NCI-H187 (cell line): ENCODE data around the gene LGALS9.
"Not testable (repeated sequence)": the region's sequence is repeated elsewhere in the genome, so short reads cannot be mapped to it uniquely, and the experiment has no call there.

ENCODE experiments used
- DNase-seq, 2 experiments: peaks; one replicate each; lab custom pipeline; 2025; lab: John Stamatoyannopoulos, UW

LGALS9 gene

DNA sequence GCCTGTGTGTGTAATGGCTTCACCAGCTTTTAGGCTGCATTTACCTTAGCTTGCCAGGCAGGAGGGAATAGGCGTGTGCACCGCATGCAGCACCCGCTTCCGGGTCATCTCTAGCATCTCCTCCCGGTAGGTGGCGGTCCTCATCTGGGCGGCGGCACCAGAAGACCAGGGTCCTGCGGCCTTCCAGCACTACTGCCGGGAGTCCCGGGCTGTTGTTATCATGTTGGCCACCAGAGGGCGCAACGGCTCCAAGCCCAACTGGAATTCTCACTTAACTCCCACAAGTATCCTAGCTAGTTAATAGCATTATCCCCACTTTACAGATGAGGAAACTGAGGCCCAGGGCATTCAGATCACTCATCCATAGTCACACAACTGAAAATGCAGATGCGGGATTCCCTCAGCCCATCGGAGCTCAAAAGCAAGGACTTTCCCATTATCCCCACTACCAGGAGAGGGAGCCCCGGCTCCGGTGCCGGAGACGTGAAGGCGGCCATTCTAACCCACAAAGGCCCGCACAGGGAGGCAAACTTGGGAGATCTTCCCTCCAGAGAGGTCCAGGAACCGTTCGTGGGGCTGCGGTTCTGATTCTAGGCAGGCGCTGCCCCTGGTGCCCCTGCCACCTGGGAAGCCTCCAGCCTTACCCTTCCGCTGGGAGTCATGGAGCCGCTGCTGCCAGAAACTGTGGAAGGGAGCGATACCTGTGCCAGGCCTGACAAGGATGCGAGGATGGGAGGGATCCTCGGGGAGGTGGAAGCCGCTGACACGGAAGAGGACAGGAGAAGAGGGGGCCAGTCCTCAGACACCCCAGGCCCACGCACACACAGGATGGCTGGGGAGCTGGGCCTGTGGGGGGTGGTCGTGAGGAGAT, 23.9 kb downstream of the LGALS9 start:
- peak; percentile 27 to 33 for DNase-seq

DNA sequence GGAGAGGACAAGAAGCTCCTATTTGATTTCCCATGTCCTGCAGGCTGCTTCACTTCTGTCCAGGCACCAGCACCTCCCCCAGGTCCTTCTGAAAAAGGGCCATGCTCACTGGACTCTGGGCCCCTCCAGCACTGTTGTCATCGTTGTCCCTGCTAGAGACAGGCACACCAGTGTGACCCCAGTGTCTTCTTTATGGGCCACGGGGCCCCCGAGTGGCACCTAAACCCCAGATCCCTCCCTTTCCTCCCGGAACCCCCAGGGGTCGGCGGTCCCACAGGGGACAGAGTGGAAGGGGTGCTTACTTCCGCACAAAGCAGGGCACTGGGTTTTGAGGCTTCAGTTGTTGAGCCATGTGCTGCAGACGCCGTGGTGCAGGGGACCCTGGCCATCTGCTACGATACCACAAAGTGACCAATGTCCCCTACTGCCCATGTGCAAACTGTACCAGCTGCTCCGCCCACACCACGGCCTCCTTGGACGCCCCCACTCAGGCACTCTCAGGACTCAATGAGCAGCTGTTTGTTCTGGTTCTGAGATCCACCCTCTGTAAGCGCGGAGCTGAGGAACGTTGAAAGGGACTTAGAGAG, 24.6 kb downstream of the LGALS9 start:
- DNase-seq, result not testable (repeated sequence)

DNA sequence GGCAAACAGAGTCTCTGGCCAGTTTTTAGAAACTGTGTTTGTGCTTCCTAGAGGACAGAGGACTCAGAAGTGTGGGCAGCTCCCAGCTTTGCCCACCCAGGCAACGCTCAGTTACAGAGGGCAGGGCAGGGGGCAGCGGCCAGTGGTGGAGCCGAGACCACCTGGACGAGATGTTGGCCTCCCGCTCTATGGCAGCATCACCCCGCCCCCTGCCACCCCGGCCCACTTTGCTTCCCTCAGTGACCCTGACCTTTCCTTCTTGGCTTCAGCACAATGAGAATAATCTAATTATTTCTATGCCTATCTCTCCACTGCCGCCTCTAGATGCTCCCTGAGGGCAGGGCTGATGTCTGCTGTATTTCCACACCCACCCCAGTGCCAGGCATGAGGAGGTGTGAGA, 25.6 kb downstream of the LGALS9 start:
- DNase-seq, result not testable (repeated sequence)

DNA sequence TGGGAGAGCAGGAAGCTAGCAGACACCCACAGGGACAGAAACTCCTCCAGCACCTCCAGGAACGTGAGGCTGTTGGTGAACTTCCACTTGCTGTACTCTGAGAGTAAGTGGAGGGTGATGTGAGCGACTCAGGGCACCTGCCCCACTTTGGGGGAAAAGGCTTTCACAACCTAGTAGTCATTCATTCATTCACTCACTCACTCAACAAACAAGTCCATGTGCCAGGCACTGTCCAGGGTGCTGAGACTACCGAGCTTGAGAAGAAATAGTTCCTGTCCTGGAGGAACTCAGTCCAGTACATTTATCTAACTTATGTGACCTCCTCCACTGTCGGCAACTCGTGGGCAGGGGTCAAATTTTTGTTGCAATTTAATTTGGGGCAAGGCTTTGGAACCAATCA, 26.6 kb downstream of the LGALS9 start:
- DNase-seq, result no peak

DNA sequence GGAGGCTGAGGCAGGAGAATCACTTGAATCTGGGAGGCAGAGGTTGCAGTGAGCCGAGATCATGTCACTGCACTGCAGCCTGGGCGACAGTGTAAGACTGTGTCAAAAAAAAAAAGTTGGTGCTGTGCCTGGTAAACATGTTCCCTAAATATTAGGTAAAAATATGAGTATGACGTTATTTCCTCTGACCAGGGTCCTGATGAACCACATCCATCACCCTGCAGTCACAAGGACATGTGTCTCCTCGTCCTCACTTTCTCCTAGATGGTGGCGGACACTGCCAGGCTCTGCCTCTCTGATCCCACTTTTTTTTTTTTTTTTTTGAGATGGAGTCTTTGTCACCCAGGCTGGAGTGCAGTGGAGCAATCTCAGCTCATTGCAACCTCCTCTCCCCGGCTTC, 28.7 kb downstream of the LGALS9 start:
- DNase-seq, result no peak

DNA sequence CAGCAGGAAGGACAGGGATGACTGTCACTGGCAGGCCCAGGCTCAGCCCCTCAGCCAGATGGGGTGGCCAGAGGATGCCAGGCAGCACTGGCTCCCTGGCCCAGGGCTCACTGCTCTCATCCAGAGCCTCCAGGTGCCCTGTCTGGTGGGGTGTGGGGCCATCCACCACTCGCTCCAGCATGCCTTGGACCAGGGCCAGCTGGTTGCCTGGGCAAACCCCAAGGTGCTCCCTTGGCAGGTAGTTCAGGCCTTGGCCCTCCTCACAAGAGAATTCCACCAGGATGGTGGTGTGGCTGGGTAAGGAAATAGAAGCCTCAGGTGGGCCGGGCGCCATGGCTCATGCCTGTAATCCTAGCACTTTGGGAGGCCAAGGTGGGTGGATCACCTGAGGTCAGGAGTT, 29.4 kb downstream of the LGALS9 start:
- no peak for DNase-seq

DNA sequence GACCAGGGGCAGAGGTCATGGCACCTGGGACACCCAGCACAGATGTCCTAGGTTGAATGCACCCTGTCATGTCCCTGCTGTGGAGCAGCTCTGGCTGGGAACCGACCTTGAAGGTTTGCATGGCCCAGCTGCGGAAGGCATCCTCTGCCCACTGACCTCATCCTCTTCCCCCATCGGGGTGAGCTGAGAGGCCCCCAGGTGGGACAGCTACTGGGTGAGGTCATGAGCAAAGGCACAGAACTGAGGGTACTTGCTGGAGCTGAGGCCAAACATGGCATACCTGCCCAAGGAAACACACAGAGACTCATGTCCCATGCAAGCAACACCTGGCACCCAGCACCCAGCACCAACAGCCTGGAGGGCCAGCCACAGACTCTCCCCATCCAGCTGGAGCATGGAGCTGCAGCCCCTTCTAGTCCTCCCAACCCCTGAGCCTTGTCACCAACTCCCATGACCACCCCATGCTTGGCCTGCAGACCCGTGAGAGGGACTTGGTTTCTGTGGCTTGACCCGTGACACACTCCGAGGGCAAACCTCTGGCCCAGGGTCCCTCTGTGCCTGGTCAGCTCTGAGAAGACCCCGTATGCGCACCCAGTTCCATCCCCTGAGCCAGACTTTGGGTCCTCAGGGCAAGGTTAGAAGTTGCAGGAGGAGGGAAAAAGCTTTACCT, 33.1 kb downstream of the LGALS9 start:
- no peak for DNase-seq

DNA sequence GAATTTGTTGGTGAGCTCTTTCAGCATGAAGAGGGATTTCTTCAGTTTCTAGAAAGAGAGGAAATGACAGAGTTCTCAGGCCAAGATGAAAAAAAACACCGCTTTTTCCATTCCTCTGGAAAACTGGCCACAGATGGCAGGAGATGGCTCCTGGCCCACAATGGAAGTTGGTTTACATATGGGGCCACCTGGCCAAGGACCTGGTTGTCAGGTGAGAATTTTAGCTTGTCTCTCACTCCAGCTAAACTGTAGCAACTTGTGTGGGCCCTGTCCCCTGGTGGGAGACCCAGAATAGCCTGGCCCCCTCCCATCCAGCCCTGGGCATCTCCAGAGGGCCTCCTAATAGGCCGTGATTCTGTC, 33.6 kb downstream of the LGALS9 start:
- DNase-seq, result no peak

DNA sequence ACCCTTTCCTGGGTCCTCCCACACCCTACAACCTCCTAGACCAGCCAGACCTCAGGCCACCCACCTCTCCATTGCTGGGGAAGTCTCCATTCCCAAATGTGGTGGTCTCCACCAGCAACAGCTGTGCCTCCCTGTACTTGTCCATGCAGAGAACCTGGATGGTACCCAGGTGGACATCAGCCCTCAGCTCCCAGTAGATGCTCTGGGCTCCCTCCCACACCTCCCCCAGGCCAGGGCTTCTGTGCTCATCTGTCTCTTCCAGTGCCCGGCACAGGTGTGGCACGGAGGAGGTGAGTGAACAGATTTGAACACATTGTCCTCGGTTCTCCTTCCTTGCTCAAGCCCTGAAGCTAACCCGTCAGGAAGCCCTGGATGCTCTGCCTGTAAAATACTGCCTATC, 34.6 kb downstream of the LGALS9 start:
- DNase-seq, result no peak

DNA sequence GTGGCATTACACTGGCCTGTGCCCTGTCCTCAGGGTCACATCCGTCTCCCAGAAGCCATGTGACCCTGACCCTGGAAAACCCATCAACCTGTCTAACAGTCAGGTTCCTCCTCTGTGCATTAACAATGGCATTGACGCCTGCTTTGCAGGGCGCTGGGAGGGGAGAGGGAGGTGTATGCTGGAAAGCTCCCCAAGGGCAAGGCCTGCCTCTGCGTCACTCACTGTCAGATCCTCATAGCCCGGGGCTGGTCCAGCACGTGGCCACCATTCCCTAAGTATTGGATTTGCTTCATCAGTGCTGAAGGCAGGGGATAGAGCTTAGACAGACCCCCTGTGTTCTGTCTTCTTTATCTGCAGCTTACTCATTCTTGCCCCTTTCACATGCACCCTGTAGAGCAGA, 35.3 kb downstream of the LGALS9 start:
- DNase-seq, result not testable (repeated sequence)

DNA sequence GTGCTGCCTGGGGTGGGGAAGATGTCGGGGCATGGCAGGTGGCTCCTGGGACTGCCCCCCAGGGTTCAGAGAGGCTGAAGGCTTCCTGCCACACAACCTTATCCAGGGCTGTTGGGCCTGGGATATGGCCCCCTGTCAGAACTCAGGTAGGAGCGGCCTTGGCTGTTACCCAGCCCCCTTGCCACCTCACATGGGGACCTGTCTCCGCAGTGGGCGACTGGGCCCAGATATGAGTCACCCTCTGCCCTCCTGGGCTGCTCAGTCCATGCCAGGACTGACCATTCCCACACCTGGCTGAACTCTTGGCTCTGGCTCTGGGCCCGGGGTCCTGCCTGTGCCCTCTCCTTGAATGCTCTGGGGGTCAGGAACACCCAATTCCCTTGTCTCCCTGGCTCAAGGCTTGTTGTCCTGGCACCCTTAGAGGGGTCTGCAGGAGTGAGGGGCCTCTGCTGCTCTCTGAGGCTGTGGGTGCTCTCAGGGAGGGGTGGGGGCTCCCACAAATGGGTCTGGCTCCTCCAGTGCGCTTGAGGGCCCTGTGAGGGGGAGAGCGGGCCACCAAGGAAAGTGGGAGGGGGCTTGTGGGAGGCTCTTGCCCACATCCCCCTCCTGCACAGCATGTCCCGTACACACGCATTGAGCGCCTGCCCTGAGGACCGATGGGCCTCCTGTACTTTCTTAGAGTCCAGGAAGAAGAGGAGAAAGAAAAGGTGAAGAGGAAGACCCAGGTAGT, 36.0 kb downstream of the LGALS9 start:
- DNase-seq, result no peak

DNA sequence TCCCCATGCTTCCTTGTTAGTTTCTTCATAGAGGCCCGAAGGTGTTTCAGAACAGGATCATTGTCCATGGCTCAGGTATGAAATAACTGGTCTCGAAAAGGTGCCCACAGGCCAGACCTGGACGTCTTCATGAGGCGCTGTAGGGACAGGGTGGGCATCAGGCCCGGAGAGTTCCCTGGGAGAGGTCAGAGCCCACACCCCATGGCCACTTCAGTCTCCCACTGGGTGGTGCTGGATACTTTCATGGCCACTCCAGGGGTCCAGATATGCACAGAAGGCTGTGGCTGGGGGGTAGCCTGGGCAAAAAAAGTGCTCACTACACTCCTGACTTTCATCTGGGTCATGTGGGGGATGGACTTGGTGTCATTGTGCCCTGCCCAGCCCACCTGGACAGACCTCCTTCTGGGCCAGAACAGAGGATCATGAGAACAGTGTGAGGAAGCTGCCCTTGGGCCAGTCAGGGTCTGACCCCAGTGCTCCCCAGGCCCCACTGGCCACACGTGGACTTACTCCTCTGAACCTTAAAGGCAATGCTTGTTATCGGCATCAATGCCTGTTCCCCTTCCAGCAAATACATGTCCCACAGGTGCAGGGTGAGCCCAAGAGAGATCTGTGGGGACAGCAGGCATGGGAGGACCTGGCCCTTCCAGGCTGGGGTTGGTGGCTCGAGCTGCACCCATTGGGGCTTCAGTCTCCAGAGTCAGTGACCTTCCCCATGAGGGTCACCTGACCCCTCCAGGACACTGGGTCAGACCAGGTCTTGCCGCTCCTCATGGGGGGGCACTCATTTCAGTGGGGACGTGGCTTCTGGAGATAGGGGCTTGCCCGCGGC, 36.9 kb downstream of the LGALS9 start:
- DNase-seq, result no peak

DNA sequence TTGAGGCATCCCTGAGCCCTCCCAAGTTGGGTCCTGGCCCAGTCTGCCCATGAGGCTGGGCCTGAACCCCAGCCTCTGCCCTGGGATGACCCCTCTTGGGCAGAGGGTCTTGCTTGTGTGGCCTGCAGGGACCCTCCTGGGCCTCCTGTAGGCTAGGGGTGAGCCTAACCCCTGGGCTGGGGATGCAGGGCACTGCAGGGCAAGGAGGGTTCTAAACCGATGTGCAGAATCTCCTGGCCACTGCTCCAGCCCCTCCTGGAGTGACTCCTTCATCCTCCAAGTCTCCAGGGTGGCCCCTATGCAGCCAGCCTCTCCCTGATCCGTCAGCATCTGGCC, 37.5 kb downstream of the LGALS9 start:
- no peak for DNase-seq

DNA sequence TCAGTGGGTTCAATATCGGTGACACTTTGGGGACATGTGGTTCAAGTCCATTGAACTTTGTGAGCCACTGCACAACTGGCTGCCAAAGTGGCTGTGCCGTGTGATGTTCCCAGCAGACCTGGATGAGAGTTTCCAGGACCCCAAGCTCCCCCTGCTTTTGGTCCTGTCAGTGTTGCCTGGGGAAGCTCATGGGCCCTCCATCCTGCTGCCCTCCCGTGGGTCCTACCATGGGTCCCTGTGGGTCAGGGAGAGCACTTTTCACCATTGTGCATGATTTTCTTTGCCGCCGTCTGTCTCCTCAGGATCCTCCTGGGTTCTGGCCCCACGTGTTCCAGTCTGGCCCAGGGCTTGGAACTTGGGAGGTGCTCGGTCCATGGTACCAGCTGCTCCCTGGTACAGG, 38.1 kb downstream of the LGALS9 start:
- DNase-seq, result no peak

DNA sequence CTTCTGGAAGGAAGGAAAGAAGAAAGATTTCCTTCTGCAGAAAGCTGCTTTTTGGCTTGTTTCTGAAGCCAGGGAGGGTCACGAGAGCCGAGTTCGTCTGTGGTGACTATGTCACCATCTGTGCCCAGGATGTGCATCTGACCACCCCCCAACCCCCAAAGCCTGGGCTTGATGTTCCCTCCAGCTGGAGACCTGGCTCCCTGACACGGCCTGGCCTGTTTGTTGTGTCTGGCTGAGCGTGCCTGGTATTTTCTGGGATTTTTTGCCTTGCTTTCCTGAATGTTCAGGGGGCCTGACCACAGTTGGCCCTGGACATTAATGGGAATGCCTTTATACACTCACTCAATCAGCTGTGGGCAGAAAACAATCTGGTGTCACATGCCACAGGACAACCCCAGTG, 38.9 kb downstream of the LGALS9 start:
- no peak for DNase-seq

DNA sequence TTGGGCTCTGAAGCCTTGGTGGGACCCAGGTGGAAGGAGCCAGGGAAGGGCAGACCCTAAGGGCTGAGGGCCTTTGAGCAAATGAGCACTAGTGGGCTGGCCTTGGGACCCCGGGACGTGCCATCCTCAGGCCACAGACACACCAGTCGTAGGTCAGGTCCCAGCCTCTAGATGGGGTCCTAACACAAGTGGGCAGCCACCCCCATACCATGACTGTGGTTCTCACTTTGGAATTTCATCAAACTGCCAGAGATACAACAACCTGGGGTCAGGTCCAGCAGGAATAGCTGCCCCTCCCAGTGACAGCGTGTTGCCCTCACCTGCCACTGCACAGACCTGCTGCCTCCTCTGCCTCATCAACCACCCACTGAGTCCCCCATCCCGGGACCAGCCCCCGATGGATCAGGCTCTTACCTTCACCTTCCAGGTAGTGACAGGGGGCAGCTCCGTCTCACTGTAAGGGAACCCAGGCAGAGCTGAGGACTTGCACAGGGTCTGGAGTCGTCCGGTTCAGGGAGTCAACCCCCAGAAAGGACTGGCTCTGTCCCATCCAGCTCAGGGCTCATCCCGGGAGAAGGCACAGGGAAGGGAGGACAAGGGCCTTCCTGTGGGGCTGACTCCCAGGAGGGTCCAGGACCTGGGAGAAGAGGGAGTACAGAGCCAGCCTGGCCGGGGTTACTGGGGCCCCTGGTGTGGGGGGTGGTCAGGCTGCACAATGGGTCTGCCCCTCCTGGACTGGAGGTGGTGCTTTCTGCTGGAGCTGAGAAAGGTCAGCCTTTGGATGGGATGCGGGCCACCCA, 40.0 kb downstream of the LGALS9 start:
- DNase-seq, result no peak

DNA sequence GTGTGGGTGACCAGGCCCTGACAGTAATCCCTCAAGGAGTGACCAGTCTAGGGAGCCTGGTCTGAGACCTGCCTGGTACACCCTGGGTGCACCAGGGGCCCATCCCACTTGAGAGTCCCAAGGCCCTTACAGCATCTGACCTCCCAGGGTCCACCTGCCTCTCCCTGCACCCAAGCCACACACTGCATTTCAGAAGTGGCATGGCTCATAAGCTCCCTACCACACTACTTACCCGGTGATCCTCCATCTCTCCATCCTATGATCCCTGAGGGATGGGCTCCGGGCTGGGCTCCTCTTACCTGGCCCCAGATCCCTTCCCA, 40.6 kb downstream of the LGALS9 start:
- no peak for DNase-seq

DNA sequence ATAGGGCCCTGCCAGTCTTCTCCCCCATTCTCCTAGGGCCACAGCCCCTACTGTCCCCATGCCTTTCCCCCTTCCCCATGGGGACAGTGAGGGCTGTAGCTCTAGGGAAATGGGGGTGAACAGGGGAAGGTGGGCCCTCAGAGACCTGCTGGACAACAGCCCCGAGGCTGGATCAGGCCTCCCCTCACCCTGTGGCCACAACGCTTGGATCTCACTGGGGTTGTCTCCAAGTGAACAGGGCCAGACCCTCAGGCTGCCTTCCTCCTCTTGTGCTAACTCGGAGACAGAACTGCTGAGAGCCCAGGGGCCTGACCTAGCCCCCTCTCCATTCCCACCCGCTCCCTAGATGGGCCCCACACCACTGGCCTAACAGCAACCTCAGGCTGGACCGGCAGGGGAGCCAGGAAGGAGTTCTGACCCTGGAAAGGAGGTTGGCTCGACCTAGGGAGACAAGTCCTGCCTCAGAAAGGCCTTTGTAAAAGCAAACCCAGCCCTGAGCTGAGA, 41.0 kb downstream of the LGALS9 start:
- not testable (repeated sequence) for DNase-seq

DNA sequence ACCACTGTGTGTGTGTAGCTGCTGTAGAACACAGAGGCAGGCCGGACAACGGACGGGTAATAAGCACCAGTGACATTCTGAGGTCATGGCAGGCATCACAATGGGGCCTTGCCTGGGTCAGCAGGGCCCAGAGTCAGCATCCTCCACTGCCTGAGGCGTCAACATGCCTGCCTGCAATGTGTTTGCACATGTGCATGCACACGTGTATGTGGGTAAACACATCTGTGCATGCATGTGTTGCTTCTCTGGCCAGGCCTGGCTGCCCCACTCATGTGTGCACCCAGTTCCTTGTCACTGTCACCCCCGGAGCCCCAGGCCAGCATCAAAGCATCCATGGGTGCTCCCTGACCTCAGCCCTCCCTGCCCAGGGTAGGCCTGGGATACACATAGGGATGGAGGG, 43.3 kb downstream of the LGALS9 start:
- no peak for DNase-seq

DNA sequence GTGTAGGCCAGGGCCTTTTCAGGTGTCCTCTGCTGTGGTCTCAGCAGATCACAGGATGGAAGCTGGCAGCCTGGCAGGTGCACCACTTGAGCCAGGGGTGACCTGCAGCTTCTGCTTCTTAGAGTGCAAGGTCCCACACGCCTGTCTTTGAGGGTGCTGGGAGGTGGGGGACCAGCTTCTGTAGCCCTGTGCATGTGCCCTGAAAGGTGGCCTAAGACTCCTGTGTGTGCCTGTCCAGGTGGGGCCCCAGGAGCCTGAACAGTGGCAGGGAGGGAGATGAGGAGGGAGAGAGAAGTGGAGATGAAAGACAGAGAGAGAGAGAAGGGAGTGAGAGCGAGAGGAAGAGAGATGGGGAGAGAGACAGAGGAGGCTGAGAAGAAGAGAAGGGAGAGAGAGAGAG, 46.2 kb downstream of the LGALS9 start:
- no peak for DNase-seq

DNA sequence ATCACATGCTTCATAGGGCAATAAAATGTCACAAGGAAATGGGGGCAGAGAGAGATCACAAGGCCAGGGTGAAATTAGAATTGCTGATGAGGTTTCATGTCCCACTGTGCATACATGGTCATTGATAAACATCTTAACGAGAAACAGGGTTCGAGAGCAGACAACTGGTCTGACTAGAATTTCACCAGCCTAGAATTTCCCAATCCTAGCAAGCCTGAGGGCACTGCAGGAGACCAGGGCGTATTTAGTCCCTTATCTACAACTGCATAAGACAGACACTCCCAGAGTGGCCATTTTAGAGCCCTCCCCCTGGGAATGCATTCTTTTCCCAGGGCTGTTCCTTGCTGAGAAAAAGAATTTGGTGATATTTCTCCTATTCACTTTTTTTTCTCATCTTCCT, 55.3 kb downstream of the LGALS9 start:
- not testable (repeated sequence) for DNase-seq
